ENCODE measurements around the gene EFNA2.

The EFNA2 gene

GRCh38 chr19:1336079-1336684 lies 50.5 kb downstream of the EFNA2 start:
- in situ Hi-C loops (cut with MboI; ENCODE audit: low sequenced_read_pairs, unreplicated experiment), result no loop called here
- peak; percentile 78 for DNase-seq (ENCODE audit: low spot score)
- no peak for TF ChIP-seq CTCF (IDR thresholded peaks at IDR 0.05; ENCODE audit: borderline replicate concordance, control extremely low read depth, extremely low read depth, insufficient read depth, missing control alignments)

DNA sequence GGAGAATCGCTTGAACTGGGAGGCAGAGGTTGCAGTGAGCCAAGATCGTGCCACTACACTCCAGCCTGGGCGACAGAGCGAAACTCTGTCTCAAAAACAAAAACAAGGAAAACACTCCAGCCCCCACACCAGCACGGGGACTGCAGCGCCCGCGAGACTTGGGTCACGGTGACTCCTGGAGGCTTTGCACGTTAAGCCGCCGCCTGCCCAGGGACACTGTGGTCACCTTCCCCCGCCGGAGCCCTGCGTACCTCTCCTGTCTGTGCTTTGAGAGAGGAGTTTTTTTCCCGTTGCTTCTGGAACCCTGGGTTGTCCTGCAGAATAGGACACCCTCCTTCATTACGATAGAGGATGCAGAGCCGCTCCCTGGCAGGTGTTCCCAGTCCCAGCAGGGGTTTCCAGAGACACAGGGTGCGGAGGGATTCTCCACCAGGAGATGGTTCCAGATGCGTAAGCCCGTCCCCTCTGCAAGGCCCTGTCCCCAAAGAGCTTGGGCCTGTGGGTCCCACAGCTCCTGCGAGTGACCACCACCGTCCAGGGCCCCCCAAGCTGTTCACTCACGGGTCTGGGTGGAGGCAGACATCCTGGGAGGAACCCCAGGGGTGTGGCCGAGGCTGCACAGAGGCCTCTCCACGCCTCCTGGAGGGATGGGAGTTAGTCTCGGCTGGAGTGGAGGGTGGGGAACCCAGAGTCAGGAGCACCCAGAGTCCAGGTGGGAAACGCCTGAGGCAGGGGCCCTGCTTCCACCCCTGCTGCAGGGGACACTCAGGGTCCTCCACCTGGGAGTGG lies 55.2 kb downstream of the EFNA2 start:
- in situ Hi-C loops (cut with MboI; ENCODE audit: low sequenced_read_pairs, unreplicated experiment), result no loop called here
- DNase-seq (ENCODE audit: low spot score), result no peak
- no peak for TF ChIP-seq CTCF (IDR thresholded peaks at IDR 0.05; ENCODE audit: borderline replicate concordance, control extremely low read depth, extremely low read depth, insufficient read depth, missing control alignments)

- in situ Hi-C loops (cut with MboI; ENCODE audit: low sequenced_read_pairs, unreplicated experiment), result no loop called here
- no peak for TF ChIP-seq CTCF (IDR thresholded peaks at IDR 0.05; ENCODE audit: borderline replicate concordance, control extremely low read depth, extremely low read depth, insufficient read depth, missing control alignments)
These were observed 57.4 kb downstream of the EFNA2 start for GRCh38 chr19:1343041-1343440.

GRCh38 chr19:1349211-1349610 lies 63.5 kb downstream of the EFNA2 start:
- in situ Hi-C loops (cut with MboI; ENCODE audit: low sequenced_read_pairs, unreplicated experiment), result no loop called here
- no peak for TF ChIP-seq CTCF (IDR thresholded peaks at IDR 0.05; ENCODE audit: borderline replicate concordance, control extremely low read depth, extremely low read depth, insufficient read depth, missing control alignments)
- DNase-seq (ENCODE audit: low spot score), result no peak

More at GRCh38 chr19:1343041-1343440, 57.4 kb downstream of the EFNA2 start:
- DNase-seq (ENCODE audit: low spot score), result no peak

- TF ChIP-seq CTCF (IDR thresholded peaks at IDR 0.05; ENCODE audit: borderline replicate concordance, control extremely low read depth, extremely low read depth, insufficient read depth, missing control alignments), result no peak
- DNase-seq (ENCODE audit: low spot score), result no peak
- in situ Hi-C loops (cut with MboI; ENCODE audit: low sequenced_read_pairs, unreplicated experiment), result no loop called here
These were observed 65.2 kb downstream of the EFNA2 start for GRCh38 chr19:1350867-1351266.

Data from GM13976 (cell line).